Measurements from ENCODE around the gene TRIM28.

- TF ChIP-seq CTCF (IDR thresholded peaks at IDR 0.05) (no peak), NR3C1 (CRISPR knock-in tag; conservative IDR thresholded peaks at IDR 0.05; ENCODE audit: low read depth) (no peak), TCF7 (CRISPR knock-in tag; IDR thresholded peaks at IDR 0.05; ENCODE audit: low read depth) (no peak), SMAD3 (CRISPR knock-in tag; IDR thresholded peaks at IDR 0.05; ENCODE audit: borderline replicate concordance) (no peak), SP1 (CRISPR knock-in tag; conservative IDR thresholded peaks at IDR 0.05) (no peak), ZBTB21 (CRISPR knock-in tag; IDR thresholded peaks at IDR 0.05; ENCODE audit: borderline replicate concordance) (no peak), ZNF138 (CRISPR knock-in tag; conservative IDR thresholded peaks at IDR 0.05) (no peak), ZNF317 (CRISPR knock-in tag; IDR thresholded peaks at IDR 0.05; ENCODE audit: borderline replicate concordance, low read depth) (no peak), USF2 (CRISPR knock-in tag; IDR thresholded peaks at IDR 0.05) (no peak), ZNF423 (CRISPR knock-in tag; IDR thresholded peaks at IDR 0.05) (no peak), ESRRA (CRISPR knock-in tag; IDR thresholded peaks at IDR 0.05; ENCODE audit: borderline replicate concordance) (no peak)
- TF ChIP-seq, protein P1, sequence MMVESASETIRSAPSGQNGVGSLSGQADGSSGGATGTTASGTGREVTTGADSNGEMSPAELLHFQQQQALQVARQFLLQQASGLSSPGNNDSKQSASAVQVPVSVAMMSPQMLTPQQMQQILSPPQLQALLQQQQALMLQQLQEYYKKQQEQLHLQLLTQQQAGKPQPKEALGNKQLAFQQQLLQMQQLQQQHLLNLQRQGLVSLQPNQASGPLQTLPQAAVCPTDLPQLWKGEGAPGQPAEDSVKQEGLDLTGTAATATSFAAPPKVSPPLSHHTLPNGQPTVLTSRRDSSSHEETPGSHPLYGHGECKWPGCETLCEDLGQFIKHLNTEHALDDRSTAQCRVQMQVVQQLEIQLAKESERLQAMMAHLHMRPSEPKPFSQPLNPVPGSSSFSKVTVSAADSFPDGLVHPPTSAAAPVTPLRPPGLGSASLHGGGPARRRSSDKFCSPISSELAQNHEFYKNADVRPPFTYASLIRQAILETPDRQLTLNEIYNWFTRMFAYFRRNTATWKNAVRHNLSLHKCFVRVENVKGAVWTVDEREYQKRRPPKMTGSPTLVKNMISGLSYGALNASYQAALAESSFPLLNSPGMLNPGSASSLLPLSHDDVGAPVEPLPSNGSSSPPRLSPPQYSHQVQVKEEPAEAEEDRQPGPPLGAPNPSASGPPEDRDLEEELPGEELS (CRISPR knock-in tag; IDR thresholded peaks at IDR 0.05) = no peak
- TF ChIP-seq, protein P2, sequence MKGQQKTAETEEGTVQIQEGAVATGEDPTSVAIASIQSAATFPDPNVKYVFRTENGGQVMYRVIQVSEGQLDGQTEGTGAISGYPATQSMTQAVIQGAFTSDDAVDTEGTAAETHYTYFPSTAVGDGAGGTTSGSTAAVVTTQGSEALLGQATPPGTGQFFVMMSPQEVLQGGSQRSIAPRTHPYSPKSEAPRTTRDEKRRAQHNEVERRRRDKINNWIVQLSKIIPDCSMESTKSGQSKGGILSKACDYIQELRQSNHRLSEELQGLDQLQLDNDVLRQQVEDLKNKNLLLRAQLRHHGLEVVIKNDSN (CRISPR knock-in tag; IDR thresholded peaks at IDR 0.05) = no peak
Measured at GRCh38 chr19:58584498-58585441, 40.9 kb downstream of the TRIM28 start.
